Glutamatergic neuron (in vitro differentiated cells): Measurements from ENCODE around the gene MARCHF9. TPM values are rescaled to one million over a fixed set of nuclear protein-coding genes. Genes with fewer than 3 reads are reported as not detected.
A peak's percentile ranks its signal among the peaks of the same experiment; 100 is the strongest.
"Not testable (repeated sequence)": the region's sequence is repeated elsewhere in the genome, so short reads cannot be mapped to it uniquely, and the experiment has no call there.

Experiments used
- DNase-seq: peaks from one replicate; pipeline ENCODE4 v3.0.0; 2022
- H3K27ac Mint-ChIP-seq: one replicate; pipeline ENCODE4 v1.8.0; 2020; ENCODE audit warnings: mild to moderate bottlenecking, mixed read lengths, inconsistent platforms; ENCODE audit not compliant: unreplicated experiment
- H3K27me3 Mint-ChIP-seq: one replicate; pipeline ENCODE4 v1.8.0; 2020; ENCODE audit warnings: mild to moderate bottlenecking, moderate library complexity, mixed read lengths, inconsistent platforms; ENCODE audit not compliant: unreplicated experiment
- H3K36me3 Mint-ChIP-seq: one replicate; pipeline ENCODE4 v1.8.0; 2020; ENCODE audit warnings: mild to moderate bottlenecking, mixed read lengths, inconsistent platforms; ENCODE audit not compliant: unreplicated experiment
- H3K4me1 Mint-ChIP-seq: one replicate; pipeline ENCODE4 v1.8.0; 2020; ENCODE audit warnings: mild to moderate bottlenecking, low read depth, mixed read lengths, inconsistent platforms; ENCODE audit not compliant: unreplicated experiment
- H3K4me3 Mint-ChIP-seq: one replicate; pipeline ENCODE4 v1.8.0; 2020; ENCODE audit warnings: mild to moderate bottlenecking, mixed read lengths, inconsistent platforms; ENCODE audit not compliant: unreplicated experiment
- H3K9me3 Mint-ChIP-seq: one replicate; pipeline ENCODE4 v1.8.0; 2020; ENCODE audit warnings: mild to moderate bottlenecking, moderate library complexity, mixed read lengths, inconsistent platforms; ENCODE audit not compliant: unreplicated experiment
- total RNA-seq: library from RNA; stranded (reverse); fragmentation: NEBNext Ultra II Directional; extraction: Animal tissue kit (Norgen Biotek cat#: 25700); gene quantifications from one replicate; pipeline ENCODE4 v1.2.1, GENCODE V29; 2021; ENCODE audit not compliant: unreplicated experiment
- TF ChIP-seq, protein P1 (sequence below): fragments of 200-600 bp; sonication (generic); IDR thresholded peaks from one replicate; pipeline ENCODE4 v1.5.0; 2021; ENCODE audit not compliant: partially characterized antibody, unreplicated experiment

MARCHF9 gene
- total RNA-seq, 1 donor from 2014 or later, result 26.7 TPM

DNA sequence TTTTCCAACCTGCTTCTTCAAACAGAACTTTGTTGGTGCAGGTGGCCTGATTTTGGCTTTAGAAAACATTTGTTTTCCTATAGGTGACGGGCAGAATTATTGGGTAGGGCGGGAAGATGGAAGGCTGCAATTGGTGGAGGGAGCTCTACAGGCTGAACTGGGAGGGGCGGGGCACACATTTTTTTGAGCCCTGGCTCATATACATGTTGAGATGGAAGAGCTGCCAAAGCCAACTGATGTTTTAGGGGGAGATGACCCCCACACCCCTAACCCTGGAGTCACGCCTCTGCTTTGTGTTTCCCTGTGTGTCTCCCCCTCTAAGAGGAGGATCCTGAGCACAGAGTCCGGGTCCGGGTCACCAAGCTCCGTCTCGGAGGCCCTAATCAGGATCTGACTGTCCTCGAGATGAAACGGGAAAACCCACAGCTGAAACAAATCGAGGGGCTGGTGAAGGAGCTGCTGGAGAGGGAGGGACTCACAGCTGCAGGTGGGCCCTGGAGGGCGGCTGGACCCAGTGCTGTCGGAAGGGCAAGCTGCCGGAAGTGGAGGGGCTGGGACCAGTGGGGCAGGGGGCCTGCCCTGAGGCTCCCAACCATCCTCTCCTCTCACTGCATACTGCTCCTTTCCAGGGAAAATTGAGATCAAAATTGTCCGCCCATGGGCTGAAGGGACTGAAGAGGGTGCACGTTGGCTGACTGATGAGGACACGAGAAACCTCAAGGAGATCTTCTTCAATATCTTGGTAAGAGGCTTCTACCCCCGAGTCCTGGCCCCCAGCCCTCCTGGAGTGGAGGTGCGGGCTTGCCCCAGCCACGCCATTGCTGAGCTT, 34.9 kb upstream of the MARCHF9 start:
- peaks cover 12% of the 10 kb centered on the region for H3K9me3 Mint-ChIP-seq
- H3K4me3 Mint-ChIP-seq, result no peak overlapping the region
- H3K27me3 Mint-ChIP-seq, result peaks cover 3% of the 10 kb centered on the region
- H3K36me3 Mint-ChIP-seq, result peaks cover 14% of the 10 kb centered on the region
- DNase-seq, result no peak
- TF ChIP-seq, protein P1, sequence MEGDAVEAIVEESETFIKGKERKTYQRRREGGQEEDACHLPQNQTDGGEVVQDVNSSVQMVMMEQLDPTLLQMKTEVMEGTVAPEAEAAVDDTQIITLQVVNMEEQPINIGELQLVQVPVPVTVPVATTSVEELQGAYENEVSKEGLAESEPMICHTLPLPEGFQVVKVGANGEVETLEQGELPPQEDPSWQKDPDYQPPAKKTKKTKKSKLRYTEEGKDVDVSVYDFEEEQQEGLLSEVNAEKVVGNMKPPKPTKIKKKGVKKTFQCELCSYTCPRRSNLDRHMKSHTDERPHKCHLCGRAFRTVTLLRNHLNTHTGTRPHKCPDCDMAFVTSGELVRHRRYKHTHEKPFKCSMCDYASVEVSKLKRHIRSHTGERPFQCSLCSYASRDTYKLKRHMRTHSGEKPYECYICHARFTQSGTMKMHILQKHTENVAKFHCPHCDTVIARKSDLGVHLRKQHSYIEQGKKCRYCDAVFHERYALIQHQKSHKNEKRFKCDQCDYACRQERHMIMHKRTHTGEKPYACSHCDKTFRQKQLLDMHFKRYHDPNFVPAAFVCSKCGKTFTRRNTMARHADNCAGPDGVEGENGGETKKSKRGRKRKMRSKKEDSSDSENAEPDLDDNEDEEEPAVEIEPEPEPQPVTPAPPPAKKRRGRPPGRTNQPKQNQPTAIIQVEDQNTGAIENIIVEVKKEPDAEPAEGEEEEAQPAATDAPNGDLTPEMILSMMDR, result no peak
- H3K4me1 Mint-ChIP-seq, result peaks cover 9% of the 10 kb centered on the region
- no peak overlapping the region for H3K27ac Mint-ChIP-seq

DNA sequence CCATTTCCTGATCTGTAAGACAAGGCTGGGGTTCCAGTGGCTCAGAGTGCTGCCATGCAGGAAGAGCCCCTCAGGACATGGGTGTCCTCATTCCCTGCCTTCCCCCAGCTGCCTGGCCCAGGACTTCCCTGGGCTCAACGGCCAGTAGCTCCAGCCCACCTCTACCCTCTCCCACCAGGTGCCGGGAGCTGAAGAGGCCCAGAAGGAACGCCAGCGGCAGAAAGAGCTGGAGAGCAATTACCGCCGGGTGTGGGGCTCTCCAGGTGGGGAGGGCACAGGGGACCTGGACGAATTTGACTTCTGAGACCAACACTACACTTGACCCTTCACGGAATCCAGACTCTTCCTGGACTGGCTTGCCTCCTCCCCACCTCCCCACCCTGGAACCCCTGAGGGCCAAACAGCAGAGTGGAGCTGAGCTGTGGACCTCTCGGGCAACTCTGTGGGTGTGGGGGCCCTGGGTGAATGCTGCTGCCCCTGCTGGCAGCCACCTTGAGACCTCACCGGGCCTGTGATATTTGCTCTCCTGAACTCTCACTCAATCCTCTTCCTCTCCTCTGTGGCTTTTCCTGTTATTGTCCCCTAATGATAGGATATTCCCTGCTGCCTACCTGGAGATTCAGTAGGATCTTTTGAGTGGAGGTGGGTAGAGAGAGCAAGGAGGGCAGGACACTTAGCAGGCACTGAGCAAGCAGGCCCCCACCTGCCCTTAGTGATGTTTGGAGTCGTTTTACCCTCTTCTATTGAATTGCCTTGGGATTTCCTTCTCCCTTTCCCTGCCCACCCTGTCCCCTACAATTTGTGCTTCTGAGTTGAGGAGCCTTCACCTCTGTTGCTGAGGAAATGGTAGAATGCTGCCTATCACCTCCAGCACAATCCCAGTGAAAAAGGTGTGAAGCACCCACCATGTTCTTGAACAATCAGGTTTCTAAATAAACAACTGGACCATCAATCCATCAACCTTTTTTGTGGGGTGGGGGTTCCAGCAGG, 34.0 kb upstream of the MARCHF9 start:
- H3K4me1 Mint-ChIP-seq, result peaks cover 9% of the 10 kb centered on the region
- DNase-seq, result no peak
- peaks cover 14% of the 10 kb centered on the region for H3K36me3 Mint-ChIP-seq
- peaks cover 12% of the 10 kb centered on the region for H3K9me3 Mint-ChIP-seq
- no peak overlapping the region for H3K27ac Mint-ChIP-seq
- TF ChIP-seq, protein P1, result no peak
- H3K27me3 Mint-ChIP-seq, result peaks cover 3% of the 10 kb centered on the region
- no peak overlapping the region for H3K4me3 Mint-ChIP-seq

DNA sequence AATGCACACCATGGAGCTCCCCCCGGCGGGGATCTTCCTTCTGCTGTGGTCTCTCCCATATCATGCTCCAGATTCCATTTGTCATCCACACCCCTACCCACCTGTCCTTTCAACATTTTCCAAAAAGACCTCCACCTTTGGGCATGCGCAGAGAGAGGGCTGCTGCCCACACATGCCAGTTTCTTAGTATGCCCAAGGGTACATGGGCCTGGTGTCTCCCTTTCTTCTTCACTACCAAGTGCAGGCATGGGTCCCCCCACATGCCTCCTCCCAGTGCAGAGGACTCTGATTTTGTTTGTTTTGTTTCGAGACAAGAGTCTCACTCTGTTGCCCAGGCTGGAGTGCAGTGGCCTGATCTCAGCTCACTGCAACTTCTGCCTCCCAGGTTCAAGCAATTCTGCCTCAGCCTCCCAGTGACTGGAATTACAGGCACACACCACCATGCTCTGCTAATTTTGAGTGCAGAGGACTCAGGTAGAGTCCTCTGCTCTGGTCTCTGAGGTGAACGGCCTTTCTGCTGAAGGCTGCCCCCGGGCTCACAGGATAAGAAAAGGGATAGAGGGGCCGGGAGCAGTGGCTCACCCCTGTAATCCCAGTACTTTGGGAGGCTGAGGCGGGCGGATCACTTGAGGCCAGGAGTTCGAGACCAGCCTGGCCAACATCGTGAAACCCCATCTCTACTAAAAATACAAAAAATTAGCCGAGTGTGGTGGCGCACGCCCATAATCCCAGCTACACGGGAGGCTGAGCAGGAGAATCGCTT, 32.9 kb upstream of the MARCHF9 start:
- Mint-ChIP-seq H3K36me3 (peaks cover 14% of the 10 kb centered on the region), H3K4me3 (peak overlapping the region; percentile 21), H3K9me3 (peaks cover 12% of the 10 kb centered on the region), H3K27ac (peak overlapping the region; percentile 4)
- H3K4me1 Mint-ChIP-seq, H3K27me3 Mint-ChIP-seq, DNase-seq: not testable (repeated sequence)

DNA sequence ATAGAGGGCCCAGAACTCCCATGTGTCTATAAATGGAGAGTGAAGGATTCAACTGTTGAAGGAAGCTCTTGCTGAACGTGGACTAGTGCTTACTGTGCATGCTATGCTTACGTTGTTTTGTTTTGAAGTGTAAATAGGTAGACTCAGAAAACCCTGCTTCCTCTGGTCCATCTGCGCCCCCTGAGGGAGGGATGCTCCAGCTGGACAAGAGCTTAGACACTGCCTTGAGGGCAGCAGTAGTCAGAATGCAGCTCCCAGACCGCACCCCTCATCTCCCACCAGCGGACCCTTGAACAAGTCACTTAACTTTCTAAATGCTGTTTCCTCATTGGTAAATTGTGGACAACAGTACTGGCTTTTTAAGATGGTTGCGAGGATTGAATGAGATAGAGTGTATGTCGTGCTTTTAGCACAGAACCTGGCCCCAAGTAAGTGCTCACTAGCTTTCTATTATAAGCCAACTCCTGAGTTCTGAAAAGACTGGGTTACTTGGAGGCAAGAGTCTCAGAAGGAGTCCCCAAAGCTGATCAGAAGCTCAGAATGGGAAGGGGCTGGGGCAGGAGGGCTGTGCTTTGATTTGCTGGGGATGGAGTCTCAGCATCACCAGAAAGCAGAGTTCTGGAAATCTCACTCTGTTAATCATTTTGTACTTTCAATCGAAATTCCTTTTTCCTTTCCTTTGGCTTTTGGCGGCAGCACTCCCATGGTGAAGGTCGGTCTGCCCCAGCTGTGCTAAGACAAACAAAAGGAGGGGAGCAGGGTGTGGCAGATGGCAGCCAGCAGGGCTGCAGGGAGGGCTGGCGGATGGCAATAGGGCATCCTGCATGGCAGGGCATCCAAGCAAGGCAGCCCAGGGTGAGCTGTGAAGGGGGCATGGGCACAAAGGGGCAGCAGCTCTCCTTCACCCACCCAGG, 31.9 kb upstream of the MARCHF9 start:
- H3K27me3 Mint-ChIP-seq, result peaks cover 13% of the 10 kb centered on the region
- TF ChIP-seq, protein P1, result no peak
- peak overlapping the region; percentile 38 for H3K4me3 Mint-ChIP-seq
- peaks cover 16% of the 10 kb centered on the region for H3K36me3 Mint-ChIP-seq
- peaks cover 12% of the 10 kb centered on the region for H3K4me1 Mint-ChIP-seq
- peak overlapping the region; percentile 22 for H3K27ac Mint-ChIP-seq
- DNase-seq, result no peak
- peaks cover 14% of the 10 kb centered on the region for H3K9me3 Mint-ChIP-seq
